A673 (cell line): ENCODE results near the gene DAP3. TPM values are rescaled to one million over a fixed set of nuclear protein-coding genes. Genes with fewer than 3 reads are reported as not detected.
"Not testable (repeated sequence)": the region's sequence is repeated elsewhere in the genome, so short reads cannot be mapped to it uniquely, and the experiment has no call there.

ENCODE experiments used
- BruUV-seq: library from RNA; stranded (reverse); fragments of 400-500 nt; replicated peaks from 2 replicates; lab custom pipeline; 2021; lab: Mats Ljungman, UMichigan
- CTCF ChIA-PET: fragments of 300-600 bp; sonication (Branson Sonifier 250); formaldehyde crosslinking; loops from one replicate; lab custom pipeline; 2022; ENCODE audit warnings: antibody characterized with exemption; lab: Charles Lee
- POLR2A ChIA-PET: fragments of 300-600 bp; sonication (Branson Sonifier 250); formaldehyde crosslinking; loops from one replicate; lab custom pipeline; 2022; ENCODE audit warnings: antibody characterized with exemption; ENCODE audit not compliant: low non-redundant PET; lab: Charles Lee
- DNase-seq: peaks from one replicate; pipeline ENCODE4 v3.0.0-alpha.2; 2015; ENCODE audit warnings: low spot score
- H3K27ac ChIP-seq: fragments of 200-600 bp; sonication (generic); 2 replicates; pipeline ENCODE4 v1.5.1; 2016; ENCODE audit warnings: mixed run types, low read depth, mild to moderate bottlenecking, mixed read lengths, antibody characterized with exemption, low read length; ENCODE audit not compliant: poor library complexity, severe bottlenecking
- H3K27me3 ChIP-seq: fragments of 200-600 bp; sonication (generic); replicated peaks from 2 replicates; pipeline ENCODE4 v1.6.1; 2017; ENCODE audit warnings: mixed run types, low read depth, mild to moderate bottlenecking, mixed read lengths, antibody characterized with exemption, low read length; ENCODE audit not compliant: insufficient read depth, poor library complexity
- H3K36me3 ChIP-seq: fragments of 200-600 bp; sonication (generic); 2 replicates; pipeline ENCODE4 v1.6.1; 2016; ENCODE audit warnings: mixed run types, mild to moderate bottlenecking, mixed read lengths, antibody characterized with exemption, low read length; ENCODE audit not compliant: insufficient read depth, poor library complexity, severe bottlenecking
- H3K4me1 ChIP-seq: fragments of 200-600 bp; sonication (generic); 2 replicates; pipeline ENCODE4 v1.6.1; 2017; ENCODE audit warnings: mixed run types, mild to moderate bottlenecking, mixed read lengths, antibody characterized with exemption, low read length; ENCODE audit not compliant: insufficient read depth, poor library complexity, severe bottlenecking
- H3K4me3 ChIP-seq: fragments of 200-600 bp; sonication (generic); 2 replicates; pipeline ENCODE4 v1.5.1; 2016; ENCODE audit warnings: low read depth, mixed run types, mild to moderate bottlenecking, mixed read lengths, low read length; ENCODE audit not compliant: poor library complexity, severe bottlenecking
- H3K9me3 ChIP-seq: fragments of 200-600 bp; sonication (generic); 2 replicates; pipeline ENCODE4 v1.6.1; 2016; ENCODE audit warnings: mixed run types, low read depth, mild to moderate bottlenecking, mixed read lengths, antibody characterized with exemption, low read length; ENCODE audit not compliant: poor library complexity, severe bottlenecking
- EZH2 ChIP-seq: fragments of 200-600 bp; sonication (generic); IDR thresholded peaks from 2 replicates; pipeline ENCODE4 v1.6.1; 2017; ENCODE audit warnings: borderline replicate concordance, low read depth, mild to moderate bottlenecking, mixed read lengths, antibody characterized with exemption, low read length; ENCODE audit not compliant: poor library complexity, severe bottlenecking
- intact Hi-C: fragments of 100-400 bp; cut with micrococcal nuclease; formaldehyde crosslinking; loops from one replicate; pipeline ENCODE4 v1.10.0; 2022; ENCODE audit not compliant: unreplicated experiment
- total RNA-seq: library from RNA; stranded (reverse); gene quantifications from 2 replicates; pipeline ENCODE4 v1.2.3, GENCODE V29; 2021
- TF ChIP-seq, protein P1 (sequence below): fragments of 300-800, 200-600 bp; sonication (generic); conservative IDR thresholded peaks from 2 replicates; pipeline ENCODE4 v1.5.1; 2017; ENCODE audit warnings: low read depth, mild to moderate bottlenecking, antibody characterized with exemption, low read length, moderate library complexity, mixed read lengths

DAP3 gene
- total RNA-seq, 1 experiment from 2014 or later = 205 TPM

DNA sequence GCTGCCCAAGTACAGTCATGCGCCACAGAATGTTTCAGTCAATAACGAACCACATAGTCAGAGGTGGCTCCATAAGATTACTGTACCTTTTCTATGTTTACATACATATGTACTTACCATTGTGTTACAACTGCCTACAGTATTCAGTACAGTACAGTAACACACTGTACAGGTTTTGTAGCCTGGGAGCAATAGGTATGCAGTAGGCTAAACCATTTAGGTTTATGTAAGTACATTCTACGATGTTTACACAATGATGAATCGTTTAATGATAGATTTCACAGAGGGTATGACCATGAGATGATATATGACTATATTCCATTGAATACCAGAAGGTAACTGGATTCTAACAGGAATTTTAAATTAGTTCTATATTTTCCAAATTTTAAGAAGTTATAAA lies 10.9 kb upstream of the DAP3 start:
- H3K4me3 ChIP-seq = no peak overlapping the region
- H3K9me3 ChIP-seq = no peaks in the 10 kb centered on the region
- no peak for TF ChIP-seq EZH2
- TF ChIP-seq, protein P1, sequence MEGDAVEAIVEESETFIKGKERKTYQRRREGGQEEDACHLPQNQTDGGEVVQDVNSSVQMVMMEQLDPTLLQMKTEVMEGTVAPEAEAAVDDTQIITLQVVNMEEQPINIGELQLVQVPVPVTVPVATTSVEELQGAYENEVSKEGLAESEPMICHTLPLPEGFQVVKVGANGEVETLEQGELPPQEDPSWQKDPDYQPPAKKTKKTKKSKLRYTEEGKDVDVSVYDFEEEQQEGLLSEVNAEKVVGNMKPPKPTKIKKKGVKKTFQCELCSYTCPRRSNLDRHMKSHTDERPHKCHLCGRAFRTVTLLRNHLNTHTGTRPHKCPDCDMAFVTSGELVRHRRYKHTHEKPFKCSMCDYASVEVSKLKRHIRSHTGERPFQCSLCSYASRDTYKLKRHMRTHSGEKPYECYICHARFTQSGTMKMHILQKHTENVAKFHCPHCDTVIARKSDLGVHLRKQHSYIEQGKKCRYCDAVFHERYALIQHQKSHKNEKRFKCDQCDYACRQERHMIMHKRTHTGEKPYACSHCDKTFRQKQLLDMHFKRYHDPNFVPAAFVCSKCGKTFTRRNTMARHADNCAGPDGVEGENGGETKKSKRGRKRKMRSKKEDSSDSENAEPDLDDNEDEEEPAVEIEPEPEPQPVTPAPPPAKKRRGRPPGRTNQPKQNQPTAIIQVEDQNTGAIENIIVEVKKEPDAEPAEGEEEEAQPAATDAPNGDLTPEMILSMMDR = no peak
- ChIA-PET POLR2A (no interaction called here), CTCF (no interaction called here)
- H3K36me3 ChIP-seq = peaks cover 60% of the 10 kb centered on the region
- H3K27ac ChIP-seq = no peak overlapping the region
- no TSS peak for BruUV-seq
- DNase-seq = no peak
- no peaks in the 10 kb centered on the region for H3K27me3 ChIP-seq
- no peaks in the 10 kb centered on the region for H3K4me1 ChIP-seq
- intact Hi-C loops = no loop called here

DNA sequence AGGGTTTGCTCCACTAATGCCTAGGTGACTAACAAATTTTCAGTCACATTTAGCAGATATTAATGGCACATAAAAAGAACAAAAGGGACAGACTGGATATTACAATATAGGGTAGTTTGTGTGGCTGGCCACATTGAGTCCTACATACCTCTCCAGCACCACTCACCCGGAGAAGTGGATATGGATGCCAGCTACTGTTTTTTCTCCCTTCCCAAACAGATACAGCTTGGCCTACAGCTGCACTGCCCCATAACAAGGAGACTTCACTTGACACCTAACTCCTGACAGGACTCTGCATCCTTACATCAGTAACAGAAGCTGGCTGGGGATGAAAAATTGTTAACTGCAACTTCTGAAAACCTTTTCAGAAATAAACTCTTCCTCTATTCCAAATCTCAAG lies 9.9 kb upstream of the DAP3 start:
- not testable (repeated sequence) for BruUV-seq

DNA sequence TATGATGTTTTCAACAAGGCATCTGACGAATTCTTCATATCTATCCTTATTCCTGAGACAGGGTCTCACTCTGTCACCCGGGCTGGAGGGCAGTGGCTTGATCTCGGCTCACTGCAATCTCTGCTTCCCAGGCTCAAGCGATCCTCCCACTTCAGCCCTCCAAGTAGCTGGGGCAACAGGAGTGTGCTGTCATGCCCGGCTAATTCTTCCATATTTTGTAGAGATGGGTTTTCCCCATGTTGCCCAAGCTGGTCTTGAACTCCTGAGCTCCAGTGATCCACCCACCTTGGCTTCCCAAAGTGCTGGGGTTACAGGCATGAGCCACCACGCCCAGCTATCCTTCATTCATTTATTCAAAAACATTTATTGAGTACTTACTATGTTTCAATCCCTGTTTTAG lies 8.4 kb upstream of the DAP3 start:
- no peaks in the 10 kb centered on the region for H3K27me3 ChIP-seq
- DNase-seq = no peak
- no TSS peak for BruUV-seq
- H3K9me3 ChIP-seq = no peaks in the 10 kb centered on the region
- H3K27ac ChIP-seq = no peak overlapping the region
- CTCF ChIA-PET = no interaction called here
- intact Hi-C loops = no loop called here
- H3K36me3 ChIP-seq = peaks cover 45% of the 10 kb centered on the region
- TF ChIP-seq, protein P1 = no peak
- TF ChIP-seq EZH2 = no peak
- no peak overlapping the region for H3K4me3 ChIP-seq
- no peaks in the 10 kb centered on the region for H3K4me1 ChIP-seq
- POLR2A ChIA-PET = no interaction called here

More for the DNA sequence above, 9.9 kb upstream of the DAP3 start:
- H3K4me1 ChIP-seq, H3K9me3 ChIP-seq, H3K27ac ChIP-seq, DNase-seq, H3K27me3 ChIP-seq, H3K4me3 ChIP-seq, intact Hi-C loops, POLR2A ChIA-PET, CTCF ChIA-PET: not testable (repeated sequence)
- peaks cover 50% of the 10 kb centered on the region for H3K36me3 ChIP-seq

DNA sequence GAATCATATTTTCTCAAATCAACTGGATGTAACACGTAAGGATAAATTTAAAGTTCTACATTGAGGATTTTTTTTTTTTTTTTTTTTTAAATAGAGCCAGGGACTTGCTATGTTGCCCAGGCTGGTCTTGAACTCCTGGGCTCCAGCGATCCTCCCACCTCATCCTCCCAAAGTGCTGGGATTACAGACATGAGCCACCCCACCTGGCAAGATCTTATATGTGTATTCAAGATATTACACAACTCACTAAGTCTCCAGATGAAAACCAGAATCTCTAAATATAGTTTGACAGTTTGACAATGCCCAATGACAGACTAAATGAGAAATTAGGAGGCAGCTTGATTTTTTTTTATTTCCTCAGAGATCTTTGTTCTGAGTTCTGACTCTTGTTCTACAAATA lies 7.1 kb upstream of the DAP3 start:
- Histone ChIP-seq H3K27ac (no peak overlapping the region), H3K36me3 (peaks cover 34% of the 10 kb centered on the region), H3K9me3 (no peaks in the 10 kb centered on the region), H3K4me1 (no peaks in the 10 kb centered on the region), H3K4me3 (no peak overlapping the region), H3K27me3 (no peaks in the 10 kb centered on the region)
- DNase-seq = no peak
- ChIA-PET POLR2A (no interaction called here), CTCF (no interaction called here)
- intact Hi-C loops = no loop called here
- no TSS peak for BruUV-seq
- TF ChIP-seq, protein P1 = no peak
- no peak for TF ChIP-seq EZH2

DNA sequence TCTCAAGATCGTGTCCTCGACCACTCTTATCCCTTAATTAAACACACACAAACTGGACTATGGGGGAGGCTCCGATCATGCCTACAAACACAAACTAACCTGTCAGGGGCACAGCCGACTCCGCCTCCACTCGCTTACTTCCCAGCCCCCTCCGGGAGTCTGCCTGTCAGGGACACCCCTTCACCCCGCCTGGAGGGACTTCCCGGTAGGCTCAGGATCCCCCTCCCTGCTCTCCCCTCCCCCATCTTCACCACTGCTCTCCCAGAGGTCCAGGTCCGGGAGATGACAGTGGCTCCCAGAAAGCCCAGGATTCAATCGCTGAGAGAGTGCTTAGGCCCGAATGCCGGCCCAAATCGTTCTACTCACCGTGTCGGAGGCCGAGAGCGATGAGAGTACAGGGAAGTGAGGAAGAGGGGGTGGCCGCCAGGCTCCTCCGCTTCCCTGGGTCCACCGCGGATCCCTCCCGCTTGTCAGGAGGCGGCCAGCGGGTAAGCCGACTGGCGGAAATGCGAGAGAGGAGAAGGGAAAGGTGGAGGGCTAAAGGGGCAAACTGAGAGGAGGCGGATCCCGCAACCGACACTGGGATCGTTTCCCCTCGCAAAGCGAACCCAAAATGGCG lies 1.1 kb upstream of the DAP3 start:
- intact Hi-C loops, DNase-seq: not testable (repeated sequence)
- POLR2A ChIA-PET = interaction anchor here (0.5 to 0.6 kb wide), 2 partner anchors 218 to 585 kb away, joined by 3 read pairs; no protein-coding TSS in a partner anchor

More for the DNA sequence above, 1.1 kb upstream of the DAP3 start:
- Histone ChIP-seq H3K9me3 (peaks cover 14% of the 10 kb centered on the region), H3K27ac (peak overlapping the region; percentile 100), H3K4me3 (peak overlapping the region; percentile 91), H3K36me3 (peaks cover 26% of the 10 kb centered on the region)
- H3K27me3 ChIP-seq, CTCF ChIA-PET, H3K4me1 ChIP-seq, BruUV-seq: not testable (repeated sequence)
